ENCODE data around the gene FAM117B.
A peak's percentile ranks its signal among the peaks of the same experiment; 100 is the strongest.

Gene FAM117B

DNA sequence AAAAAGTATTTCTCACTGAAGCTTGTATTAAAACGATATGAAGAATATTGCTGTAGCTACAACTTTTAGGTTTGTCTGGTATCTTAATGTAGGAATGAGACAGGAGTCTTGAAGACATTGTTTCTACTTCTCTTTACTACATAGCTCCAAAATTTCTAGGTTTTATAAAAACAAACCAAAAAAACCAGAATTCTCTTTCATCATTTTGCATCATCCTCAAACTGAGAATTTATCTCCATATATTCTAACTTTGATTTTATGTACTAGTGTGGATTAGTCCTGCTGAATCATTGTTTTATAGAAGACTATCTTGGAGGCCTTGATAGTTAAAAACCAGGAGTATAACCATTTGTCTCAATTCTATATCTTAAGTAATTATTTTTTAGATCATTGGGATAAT, 136.6 kb downstream of the FAM117B start:
- no peak for DNase-seq (ENCODE audit: low read depth)
- no peak overlapping the region for H3K4me3 ChIP-seq (ENCODE audit: low read depth, low read length)
- TF ChIP-seq, protein P1, sequence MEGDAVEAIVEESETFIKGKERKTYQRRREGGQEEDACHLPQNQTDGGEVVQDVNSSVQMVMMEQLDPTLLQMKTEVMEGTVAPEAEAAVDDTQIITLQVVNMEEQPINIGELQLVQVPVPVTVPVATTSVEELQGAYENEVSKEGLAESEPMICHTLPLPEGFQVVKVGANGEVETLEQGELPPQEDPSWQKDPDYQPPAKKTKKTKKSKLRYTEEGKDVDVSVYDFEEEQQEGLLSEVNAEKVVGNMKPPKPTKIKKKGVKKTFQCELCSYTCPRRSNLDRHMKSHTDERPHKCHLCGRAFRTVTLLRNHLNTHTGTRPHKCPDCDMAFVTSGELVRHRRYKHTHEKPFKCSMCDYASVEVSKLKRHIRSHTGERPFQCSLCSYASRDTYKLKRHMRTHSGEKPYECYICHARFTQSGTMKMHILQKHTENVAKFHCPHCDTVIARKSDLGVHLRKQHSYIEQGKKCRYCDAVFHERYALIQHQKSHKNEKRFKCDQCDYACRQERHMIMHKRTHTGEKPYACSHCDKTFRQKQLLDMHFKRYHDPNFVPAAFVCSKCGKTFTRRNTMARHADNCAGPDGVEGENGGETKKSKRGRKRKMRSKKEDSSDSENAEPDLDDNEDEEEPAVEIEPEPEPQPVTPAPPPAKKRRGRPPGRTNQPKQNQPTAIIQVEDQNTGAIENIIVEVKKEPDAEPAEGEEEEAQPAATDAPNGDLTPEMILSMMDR (conservative IDR thresholded peaks at IDR 0.05; ENCODE audit: low read depth, low read length): no peak

DNA sequence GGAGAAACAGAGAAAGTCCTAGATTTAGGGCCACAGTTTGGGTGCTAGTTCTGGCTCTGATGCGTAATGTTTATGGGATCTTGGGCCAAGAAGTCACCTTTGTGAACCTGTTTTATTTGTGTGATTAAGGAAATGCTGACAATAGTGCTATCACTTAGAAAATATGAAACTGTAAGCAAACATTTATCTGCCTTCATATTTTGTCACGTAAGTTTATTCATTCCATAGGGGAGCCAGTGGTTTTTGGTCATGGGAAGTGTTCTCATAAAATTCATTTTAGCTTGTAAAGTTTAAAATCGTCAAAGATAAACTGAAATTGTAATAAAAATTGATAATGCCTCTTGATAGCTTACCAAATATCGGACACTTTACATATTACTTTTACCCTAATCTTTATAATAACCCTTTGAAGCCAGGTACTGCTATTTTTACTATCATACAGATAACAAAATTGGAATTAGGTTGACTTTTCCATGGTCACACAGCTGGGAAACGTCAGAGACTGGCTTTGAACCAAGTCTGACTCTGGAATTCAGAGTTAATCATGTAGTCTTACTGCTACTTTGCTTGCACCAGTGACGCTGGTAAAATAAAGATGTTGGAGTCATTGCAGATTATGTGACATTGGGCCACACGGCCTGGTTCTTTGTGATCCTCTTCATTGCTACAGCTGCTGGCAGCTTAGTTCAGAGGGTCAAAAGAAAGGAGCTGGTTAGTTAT, 137.1 kb downstream of the FAM117B start:
- H3K4me3 ChIP-seq (ENCODE audit: low read depth, low read length): no peak overlapping the region
- DNase-seq (ENCODE audit: low read depth): no peak
- TF ChIP-seq, protein P1 (conservative IDR thresholded peaks at IDR 0.05; ENCODE audit: low read depth, low read length): no peak

DNA sequence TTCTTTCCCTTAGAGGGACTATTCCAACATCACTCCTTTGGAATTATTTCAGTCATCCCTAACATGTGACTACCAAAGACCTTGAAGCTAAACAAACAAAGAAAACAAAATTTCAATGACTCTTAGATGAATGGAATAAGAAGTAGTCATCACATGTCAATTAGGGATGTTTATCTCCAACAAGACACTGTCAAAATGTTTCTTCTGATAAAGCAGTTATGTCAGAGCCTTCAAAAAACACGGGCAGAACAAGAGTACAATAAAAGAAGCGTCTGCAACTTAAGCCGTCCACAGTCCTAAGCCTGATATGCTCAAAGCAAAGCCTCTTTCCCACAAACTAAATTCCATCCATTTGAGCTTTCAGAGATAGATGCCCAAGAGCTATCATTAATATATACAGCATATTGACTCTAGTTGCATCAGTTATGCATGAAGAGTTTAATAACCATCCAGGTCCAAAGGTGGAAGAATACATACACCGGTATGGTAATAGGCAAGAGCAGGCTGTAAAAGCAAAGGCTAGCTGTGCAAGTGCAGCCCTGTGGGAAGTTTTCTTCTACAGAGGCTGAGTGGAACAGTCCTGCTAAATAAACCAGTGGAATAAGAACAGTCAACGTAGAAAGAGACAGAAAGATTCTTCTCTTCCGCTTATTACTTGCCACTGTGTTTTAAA, 138.7 kb downstream of the FAM117B start:
- no peak overlapping the region for H3K4me3 ChIP-seq (ENCODE audit: low read depth, low read length)
- no peak for DNase-seq (ENCODE audit: low read depth)
- TF ChIP-seq, protein P1 (conservative IDR thresholded peaks at IDR 0.05; ENCODE audit: low read depth, low read length): no peak

DNA sequence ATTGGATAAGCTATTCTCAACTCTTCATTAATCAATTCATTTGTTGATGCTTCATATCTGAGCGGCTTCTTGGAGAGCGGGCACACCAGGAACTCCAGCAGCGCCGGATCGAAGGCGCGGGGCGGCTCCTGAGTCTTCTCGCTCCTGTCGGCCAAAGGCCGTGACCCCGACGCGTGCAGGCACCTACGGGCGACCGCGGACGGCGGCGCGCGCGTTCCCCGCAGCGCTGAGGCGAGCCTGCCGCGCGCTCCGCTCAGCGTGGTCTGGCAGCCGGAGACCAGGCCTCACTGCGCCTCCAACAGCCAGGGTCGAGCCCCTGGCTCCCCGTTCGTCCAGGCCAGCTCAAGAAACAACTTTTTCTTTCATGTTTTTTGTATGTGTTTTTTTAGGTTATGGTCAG, 139.3 kb downstream of the FAM117B start:
- TF ChIP-seq, protein P1 (conservative IDR thresholded peaks at IDR 0.05; ENCODE audit: low read depth, low read length): no peak
- no peak for DNase-seq (ENCODE audit: low read depth)
- no peak overlapping the region for H3K4me3 ChIP-seq (ENCODE audit: low read depth, low read length)

DNA sequence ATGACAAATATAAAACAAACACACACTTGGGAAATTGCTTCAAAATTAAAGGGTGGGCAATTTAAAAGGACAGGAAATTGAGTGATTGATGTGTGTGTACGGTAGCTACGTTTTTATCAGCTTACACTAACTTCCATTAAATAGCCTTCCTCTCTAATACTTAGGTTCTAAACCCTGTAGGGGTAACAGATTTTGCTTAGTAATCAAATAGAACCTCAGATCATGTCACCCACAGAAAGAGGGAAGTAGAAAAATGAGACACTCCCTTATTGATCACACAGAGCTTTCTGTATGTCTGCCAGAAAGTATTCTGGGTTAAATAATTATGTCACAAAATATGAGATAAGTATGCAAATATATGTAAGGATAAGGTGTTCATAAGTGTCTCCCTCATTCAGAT, 143.4 kb downstream of the FAM117B start:
- no peak overlapping the region for H3K4me3 ChIP-seq (ENCODE audit: low read depth, low read length)
- no peak for DNase-seq (ENCODE audit: low read depth)
- TF ChIP-seq, protein P1 (conservative IDR thresholded peaks at IDR 0.05; ENCODE audit: low read depth, low read length): no peak

DNA sequence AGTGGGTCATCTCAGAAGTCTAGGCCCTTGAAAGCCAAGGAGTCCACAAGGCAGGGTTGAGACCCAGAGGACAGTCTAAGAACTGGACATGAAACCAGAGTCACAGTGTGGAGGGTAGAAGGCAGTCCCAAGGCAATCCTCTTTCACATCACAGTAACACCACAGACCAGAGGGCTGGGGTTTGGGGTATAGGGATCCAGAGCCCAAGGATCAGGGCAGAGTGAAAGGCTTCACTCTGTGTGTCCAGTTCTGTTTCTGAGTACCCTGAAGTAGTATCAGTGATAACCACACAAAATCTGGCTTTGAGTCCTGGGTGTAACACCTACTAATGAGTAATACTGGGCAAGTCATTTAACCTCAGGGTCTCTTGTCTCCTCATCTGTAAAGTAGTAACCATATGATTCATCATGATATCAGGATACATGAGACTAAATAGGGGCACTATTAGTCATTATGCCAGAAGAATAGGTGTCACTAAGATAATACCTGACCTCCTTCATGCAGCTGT, 145.8 kb downstream of the FAM117B start:
- TF ChIP-seq, protein P1 (conservative IDR thresholded peaks at IDR 0.05; ENCODE audit: low read depth, low read length): no peak
- peak; percentile 29 for DNase-seq (ENCODE audit: low read depth)
- no peak overlapping the region for H3K4me3 ChIP-seq (ENCODE audit: low read depth, low read length)

Data from choroid plexus epithelial cell (primary cell).